ENCODE results near the gene B4GALT5.
"Not testable (repeated sequence)": the region's sequence is repeated elsewhere in the genome, so short reads cannot be mapped to it uniquely, and the experiment has no call there.

Gene B4GALT5

GRCh38 chr20:49677777-49678758 is 35.6 kb downstream of the B4GALT5 start:
- no peak for DNase-seq

DNA sequence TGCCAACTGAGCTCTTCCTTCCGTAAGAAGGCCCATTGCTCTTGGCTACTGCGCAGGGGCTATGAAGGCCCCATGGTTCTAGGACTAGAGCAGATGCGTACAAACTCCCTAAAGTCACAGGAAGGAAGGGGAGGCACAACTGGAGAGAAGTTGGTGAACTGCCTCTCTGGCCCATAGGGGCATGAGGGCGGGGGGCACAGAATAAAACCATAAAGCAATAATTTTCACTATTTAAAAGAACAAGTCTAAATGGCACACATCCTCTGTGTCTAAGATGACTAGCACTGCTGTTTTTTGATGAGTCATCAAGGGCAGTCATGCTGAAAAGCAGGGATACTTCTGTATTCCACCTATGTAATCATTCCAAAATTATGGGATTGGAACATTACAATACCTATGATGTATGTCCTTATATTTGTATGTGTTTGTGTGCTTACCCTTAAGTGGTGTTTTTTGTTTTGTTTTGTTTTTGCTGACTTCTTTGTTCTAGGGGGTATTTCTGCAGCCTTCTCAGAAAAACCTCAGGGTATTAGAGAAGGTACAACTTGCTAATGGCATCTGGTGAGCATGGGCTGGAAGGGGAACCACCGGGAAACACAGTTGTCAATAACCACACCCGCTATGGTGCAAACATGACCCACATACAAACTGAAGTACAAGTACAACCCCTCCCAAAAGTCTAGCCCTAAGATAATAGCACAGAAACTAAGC is 36.9 kb downstream of the B4GALT5 start:
- DNase-seq, result no peak

DNA sequence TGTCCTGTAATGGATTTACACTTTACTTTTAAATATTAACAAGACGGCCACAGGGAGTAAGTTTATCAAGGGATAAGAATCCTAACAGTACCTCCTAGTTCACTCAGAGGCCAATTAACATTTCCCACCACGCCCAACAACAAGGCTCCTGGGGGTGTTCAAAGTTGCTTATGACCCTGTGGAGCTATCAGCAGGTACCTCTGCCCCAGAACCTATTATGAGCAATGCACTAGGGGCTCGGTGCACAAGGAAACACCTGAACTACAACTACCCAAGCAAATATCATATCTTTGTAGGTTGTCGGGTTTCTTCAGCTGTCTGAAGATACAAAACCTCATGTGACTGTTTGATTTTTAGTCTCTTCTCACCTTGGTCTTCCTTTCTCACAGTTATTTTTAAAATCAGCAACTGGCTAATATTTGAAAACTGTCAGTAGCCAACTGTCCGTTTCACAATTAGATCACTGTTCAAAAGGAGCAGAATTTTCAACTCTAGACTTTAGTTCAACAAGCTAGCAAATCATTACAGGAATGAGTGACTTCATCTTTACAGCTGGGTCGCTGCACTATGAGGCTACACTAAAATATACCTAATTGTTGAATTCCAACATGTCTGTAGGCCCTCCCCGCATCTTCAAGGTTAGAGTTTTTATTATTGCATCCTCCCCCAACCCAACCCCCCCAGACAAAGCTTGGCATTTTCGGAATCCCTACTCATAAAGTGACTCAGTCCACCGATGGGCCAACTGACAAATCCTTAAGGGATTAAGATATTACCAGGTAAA is 38.1 kb downstream of the B4GALT5 start:
- no peak for DNase-seq

DNA sequence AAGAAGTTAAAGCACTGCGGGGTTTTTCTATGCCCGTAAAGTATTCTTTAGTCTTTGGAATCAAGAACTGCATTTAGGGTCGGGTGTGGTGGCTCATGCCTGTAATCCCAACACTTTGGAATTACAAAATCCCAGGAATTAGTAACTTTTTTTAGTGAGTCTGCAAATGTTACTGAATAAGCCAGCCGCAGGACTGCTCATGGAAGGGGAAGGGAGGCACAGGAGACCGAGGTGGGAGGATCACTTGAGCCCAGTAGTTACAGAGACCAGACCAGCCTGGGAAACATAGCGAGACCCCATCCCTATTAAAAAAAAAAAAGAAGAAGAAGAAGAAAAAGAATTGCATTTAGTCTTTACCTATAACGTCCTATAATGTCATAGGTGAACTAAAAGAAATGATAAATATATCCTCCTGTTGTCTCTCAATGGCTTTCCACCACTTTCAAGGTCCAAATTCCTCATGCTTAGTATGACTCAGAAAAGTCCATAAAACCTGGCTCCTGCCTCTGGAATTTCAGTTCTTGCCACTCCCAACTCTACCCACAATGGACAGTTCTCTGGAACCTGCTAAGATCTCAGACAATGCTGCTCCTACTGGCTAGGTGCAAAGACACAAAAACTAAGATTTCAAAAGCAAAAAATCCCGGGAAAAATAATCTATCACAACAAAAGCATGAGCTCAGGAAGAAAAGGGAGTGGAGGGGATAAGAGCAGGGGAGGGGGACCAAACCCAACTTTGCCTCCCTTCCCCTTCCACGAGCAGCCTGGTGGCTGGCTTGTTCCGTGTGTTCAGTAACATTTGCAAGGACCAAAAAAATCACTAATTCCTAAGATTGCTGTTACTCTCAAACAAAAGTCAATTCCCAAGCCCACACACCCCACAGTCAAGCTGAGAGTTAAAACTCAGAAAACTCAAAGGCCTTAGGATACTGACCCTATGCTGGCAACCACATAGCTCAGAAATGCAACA is 39.0 kb downstream of the B4GALT5 start:
- no peak for DNase-seq

- DNase-seq, result no peak
Observed at GRCh38 chr20:49672096-49672664, 41.5 kb downstream of the B4GALT5 start.

- no peak for DNase-seq
Observed at GRCh38 chr20:49671433-49671832, 42.2 kb downstream of the B4GALT5 start.

DNA sequence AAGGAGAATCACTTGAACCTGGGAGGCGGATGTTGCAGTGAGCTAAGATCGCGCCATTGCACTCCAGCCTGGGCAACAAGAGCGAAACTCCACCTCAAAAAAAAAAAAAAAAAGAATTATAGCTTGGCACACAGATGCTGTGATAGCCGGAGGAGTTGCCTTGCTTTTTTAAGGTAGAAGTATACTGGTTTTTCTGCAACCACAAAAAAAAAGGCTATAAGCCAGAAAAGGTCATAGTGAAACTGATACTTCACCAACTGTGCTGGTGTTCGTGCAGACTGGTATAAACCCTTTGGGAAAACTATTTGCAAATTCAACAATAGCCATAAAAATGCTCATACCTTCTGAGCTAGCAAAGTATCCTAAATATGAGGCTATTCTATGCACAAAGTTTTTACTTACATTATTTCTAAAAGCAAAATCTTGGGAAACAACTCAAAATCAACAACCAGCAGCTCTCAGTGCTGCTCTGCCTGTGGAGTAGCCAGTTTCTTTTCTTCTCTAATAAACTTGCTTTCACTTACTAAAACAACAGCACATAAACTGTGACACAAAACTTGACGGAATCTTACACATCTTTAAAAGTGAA is 44.0 kb downstream of the B4GALT5 start:
- no peak for DNase-seq

DNA sequence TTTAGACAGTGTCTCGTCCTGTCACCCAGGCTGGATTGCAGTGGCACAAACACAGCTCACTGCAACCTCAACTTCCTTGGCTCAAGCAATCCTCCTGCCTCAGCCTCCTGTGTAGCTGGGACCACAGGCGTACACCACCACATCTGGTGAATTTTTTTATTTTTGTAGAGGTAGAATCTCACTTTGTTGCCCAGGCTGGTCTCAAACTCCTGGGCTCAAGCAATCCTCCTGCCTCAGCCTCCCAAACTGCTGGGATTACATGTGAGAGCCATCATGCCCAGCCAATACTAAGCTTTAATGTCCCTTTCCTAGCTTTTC is 44.8 kb downstream of the B4GALT5 start:
- not testable (repeated sequence) for DNase-seq

DNA sequence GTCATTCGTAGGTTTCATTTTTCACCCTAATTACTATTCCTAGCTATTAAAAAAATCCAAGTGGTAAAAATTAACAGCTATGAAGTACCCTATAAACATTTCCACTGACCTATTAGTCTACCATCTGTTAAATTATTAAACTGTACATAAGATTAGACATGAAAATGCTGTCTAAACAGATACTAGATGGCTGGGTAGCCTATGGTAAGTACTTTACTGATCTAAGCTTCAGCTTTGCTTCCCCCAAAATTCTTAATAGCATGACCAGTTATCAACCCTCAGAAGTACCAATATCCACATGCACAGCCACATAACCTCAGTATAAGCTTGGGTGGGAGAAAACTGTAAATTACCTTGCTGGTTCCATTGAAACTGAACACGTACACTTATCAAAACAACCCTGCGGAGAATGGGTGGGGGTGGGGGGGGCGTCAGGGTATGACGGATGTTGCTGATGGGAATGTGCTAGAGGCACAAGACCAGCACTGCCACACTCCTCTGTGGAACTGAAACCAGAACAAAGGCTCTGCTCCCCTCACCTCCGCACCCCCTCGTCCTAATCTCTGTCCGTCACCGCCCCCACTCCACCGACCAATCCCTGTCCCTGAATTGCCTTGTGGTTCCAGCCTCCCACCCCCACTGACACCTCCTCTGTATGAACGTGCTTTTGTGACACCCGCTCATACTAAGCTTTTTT is 45.3 kb downstream of the B4GALT5 start:
- DNase-seq, result no peak

DNA sequence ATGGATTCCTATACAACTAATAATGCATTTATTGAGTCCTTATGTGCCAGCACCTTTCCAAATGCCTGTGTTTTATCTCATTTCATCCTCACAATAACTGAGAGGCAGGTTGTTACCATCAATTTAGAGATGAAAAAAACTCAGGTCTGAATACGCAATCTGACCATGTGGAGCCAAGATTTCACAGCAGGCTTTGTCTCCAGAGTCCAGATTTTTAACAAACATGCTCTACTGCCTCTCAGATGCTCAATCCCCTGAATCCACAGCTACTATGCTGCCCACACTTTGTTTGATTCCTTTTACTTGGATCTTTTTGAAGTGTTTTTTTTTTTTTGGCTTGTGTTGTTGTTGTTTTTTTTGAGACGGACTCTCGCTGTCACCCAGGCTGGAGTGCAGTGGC is 46.8 kb downstream of the B4GALT5 start:
- DNase-seq, result no peak

DNA sequence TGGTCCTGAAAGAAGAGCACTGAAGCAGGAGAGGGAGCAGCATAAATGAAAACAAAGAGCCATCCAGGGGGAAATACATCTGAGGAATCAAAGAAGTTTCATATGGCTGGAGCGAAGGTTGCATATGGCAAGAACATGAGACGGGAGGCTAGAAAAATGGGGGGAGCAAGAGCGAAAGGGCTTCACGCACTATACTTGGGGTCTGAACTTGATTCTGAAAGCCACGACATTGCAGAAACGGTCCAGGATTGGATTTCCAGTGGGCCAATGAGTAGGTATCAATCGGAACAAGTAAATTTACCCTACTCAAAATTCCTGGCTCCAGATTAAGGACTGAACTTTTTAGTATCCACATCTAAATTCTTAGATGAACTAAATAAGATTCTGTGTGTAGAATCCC is 47.9 kb downstream of the B4GALT5 start:
- no peak for DNase-seq

GRCh38 chr20:49664612-49665313 is 48.9 kb downstream of the B4GALT5 start:
- DNase-seq, result no peak

DNA sequence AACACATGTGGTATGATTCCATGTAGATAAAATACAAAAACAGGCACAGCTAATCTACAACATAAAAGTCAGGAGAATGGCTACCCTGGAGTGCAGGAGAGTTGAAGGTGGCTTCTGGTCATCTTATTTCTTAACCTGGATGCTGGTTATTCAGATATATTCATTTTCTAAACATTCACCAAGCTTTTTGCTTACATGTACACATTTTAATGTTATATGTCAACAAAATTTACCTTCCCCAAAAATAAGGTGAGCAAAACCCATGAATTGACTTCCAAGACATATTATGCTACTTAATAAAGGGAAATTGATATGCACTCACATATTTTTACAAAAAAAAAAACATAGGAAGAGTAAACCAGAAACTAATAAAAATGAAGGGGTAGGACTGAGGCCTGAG is 50.6 kb downstream of the B4GALT5 start:
- no peak for DNase-seq

- no peak for DNase-seq
Observed at GRCh38 chr20:49661560-49662329, 51.9 kb downstream of the B4GALT5 start.

DNA sequence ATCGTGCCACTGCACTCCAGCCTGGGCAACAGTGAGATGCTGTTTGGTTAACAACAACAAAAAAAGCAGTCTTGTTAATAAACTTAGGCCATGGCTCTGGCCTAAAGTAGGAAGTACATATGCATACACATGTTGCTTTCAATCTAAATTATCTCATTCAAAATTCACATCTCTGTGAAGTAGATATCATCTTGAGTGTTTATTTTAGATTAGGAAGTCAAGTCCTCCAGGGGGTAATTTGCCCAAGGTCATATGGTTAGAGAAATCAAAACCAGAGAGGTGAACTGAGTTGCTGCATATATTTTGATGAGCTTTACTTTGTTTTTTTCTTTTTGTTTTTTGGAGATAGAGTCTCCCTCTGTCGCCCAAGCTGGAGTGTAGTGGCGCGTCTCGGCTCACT is 52.8 kb downstream of the B4GALT5 start:
- no peak for DNase-seq

DNA sequence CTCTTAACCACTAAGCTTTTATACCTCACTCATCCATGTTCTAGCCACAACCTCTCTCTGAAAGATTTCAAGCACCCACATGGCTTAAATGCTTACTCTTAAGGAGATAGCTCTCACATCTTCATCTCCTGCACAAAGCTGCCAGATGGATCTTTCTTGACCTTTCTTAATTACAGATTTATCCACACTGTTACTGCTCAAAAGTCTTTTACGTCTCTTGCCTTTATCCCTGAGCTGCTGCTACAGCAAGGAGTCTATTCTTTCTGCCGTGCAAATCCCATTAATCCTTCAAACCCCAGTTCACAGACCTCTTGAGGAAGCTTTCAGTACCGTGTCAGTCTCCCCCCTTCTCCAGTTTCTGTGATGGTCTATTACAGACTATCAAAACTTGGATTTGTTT is 54.6 kb downstream of the B4GALT5 start:
- DNase-seq, result no peak

DNA sequence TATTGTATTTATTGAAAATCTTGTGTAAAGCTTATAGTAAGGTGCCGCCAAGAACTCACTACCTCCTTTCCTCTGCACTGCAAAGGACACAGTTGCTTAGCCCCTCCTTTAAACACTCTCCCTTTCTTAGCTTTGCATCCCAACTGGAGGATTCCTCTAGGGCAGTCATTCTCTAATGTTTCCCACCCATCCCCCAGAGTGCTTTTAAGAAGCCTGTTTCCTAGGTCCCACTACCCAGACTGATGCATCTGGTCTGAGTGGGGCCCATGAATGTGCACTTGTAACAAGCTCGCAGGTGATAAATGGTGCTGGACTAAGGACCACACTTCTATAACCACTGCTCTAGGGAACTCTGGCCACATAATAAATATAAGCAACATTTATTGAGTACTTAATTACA is 55.2 kb downstream of the B4GALT5 start:
- DNase-seq, result no peak

GRCh38 chr20:49657118-49657901 is 56.4 kb downstream of the B4GALT5 start:
- DNase-seq, result no peak

DNA sequence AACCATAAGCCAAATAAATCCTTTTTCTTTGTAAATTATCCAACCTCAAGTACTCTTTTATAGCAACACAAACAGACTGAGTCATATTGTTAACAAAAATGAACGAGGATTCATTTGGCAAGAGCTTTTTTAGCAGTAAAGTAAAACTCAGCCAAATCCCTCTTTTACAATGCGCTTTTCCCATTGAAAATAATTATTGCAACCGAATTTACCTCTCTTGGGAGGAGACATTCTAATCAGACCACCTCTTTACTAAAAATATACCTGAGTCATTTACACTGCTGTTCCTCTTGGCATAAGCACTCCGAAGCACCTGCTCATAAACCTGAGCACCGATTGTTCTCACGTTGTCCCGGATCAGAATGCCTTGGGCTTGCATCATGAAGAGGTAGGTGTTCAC is 57.4 kb downstream of the B4GALT5 start:
- DNase-seq, result peak; percentile 90

All from NCI-H1436 treated with DMSO at 0.1 percent for 48 hours (cell line).